ENCODE measurements around the gene PTPN2. TPM values are rescaled to one million over a fixed set of nuclear protein-coding genes. Genes with fewer than 3 reads are reported as not detected.

The PTPN2 gene
- total and polyA plus RNA-seq, 2 of the 4 experiments (the other 2 are of a cell fraction), result 13.2 to 30.6 TPM

DNA sequence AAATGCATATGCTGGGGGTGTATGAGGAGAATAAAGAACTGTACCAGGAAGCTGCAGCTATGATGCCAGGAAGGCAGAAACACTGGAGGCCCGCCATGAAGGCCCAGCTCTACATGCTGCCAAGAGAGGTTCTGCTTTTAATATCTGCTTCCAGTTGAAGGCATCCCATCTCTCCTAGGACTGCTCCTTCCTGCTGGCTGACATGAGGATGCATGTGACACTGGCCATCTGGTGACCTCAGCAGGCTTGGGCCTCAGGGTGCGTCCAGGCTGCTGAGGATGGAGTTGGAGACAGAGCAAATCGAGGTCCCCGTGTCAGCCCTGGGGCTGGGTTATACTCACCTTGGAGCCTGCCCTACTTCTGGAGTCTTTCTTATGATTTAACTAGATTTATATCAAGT is 132.1 kb downstream of the PTPN2 start:
- H3K9me1 ChIP-seq (ENCODE audit: insufficient read depth, low read length), result peaks cover 4% of the 10 kb centered on the region; the same call in 1 of the 2 replicates
- no peak overlapping the region for H2BK5ac ChIP-seq (ENCODE audit: low read depth, low read length, poor library complexity, severe bottlenecking)
- no CpG with 5 or more reads among the region's 4 CpGs for WGBS, 2 experiments (ENCODE audit: extremely low coverage in 2 of 2, insufficient read length in 1 of 2)
- dilution Hi-C loops (cut with HindIII; ENCODE audit: low sequenced_read_pairs, unreplicated experiment), result no loop called here
- H3K36me3 ChIP-seq (ENCODE audit: control insufficient read depth, insufficient read depth, low read length), result no peaks in the 10 kb centered on the region
- in situ Hi-C loops (cut with MboI; ENCODE audit: low sequenced_read_pairs), result loop anchor here (25.0 kb wide), 1 partner anchor 885 kb away; no protein-coding TSS in a partner anchor
- TF ChIP-seq, protein P1, sequence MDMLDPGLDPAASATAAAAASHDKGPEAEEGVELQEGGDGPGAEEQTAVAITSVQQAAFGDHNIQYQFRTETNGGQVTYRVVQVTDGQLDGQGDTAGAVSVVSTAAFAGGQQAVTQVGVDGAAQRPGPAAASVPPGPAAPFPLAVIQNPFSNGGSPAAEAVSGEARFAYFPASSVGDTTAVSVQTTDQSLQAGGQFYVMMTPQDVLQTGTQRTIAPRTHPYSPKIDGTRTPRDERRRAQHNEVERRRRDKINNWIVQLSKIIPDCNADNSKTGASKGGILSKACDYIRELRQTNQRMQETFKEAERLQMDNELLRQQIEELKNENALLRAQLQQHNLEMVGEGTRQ (IDR thresholded peaks at IDR 0.05; ENCODE audit: low read depth, low read length), result no peak
- TF ChIP-seq RAD21 (IDR thresholded peaks at IDR 0.05; ENCODE audit: low read length) (no peak), MAFK (IDR thresholded peaks at IDR 0.05; ENCODE audit: low read depth, low read length) (no peak), MAZ (IDR thresholded peaks at IDR 0.05; ENCODE audit: borderline replicate concordance, low read depth, low read length) (no peak), CEBPB (IDR thresholded peaks at IDR 0.05; ENCODE audit: low read depth, low read length) (no peak), BHLHE40 (IDR thresholded peaks at IDR 0.05; ENCODE audit: low read depth, low read length) (no peak), POLR2A (IDR thresholded peaks at IDR 0.05; ENCODE audit: low read depth, low read length) (no peak), SMC3 (IDR thresholded peaks at IDR 0.05; ENCODE audit: low read depth, low read length) (no peak), CHD1 (IDR thresholded peaks at IDR 0.05; ENCODE audit: low read depth, low read length) (no peak), RCOR1 (IDR thresholded peaks at IDR 0.05; ENCODE audit: insufficient replicate concordance, low read length) (no peak), RFX5 (IDR thresholded peaks at IDR 0.05; ENCODE audit: low read depth, low read length) (no peak), NFE2L2 (IDR thresholded peaks at IDR 0.05; ENCODE audit: low read depth, low read length) (no peak)
- TF ChIP-seq, protein P2, sequence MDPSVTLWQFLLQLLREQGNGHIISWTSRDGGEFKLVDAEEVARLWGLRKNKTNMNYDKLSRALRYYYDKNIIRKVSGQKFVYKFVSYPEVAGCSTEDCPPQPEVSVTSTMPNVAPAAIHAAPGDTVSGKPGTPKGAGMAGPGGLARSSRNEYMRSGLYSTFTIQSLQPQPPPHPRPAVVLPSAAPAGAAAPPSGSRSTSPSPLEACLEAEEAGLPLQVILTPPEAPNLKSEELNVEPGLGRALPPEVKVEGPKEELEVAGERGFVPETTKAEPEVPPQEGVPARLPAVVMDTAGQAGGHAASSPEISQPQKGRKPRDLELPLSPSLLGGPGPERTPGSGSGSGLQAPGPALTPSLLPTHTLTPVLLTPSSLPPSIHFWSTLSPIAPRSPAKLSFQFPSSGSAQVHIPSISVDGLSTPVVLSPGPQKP (IDR thresholded peaks at IDR 0.05; ENCODE audit: borderline replicate concordance, low read depth, low read length), result no peak
- TF ChIP-seq, protein P3, sequence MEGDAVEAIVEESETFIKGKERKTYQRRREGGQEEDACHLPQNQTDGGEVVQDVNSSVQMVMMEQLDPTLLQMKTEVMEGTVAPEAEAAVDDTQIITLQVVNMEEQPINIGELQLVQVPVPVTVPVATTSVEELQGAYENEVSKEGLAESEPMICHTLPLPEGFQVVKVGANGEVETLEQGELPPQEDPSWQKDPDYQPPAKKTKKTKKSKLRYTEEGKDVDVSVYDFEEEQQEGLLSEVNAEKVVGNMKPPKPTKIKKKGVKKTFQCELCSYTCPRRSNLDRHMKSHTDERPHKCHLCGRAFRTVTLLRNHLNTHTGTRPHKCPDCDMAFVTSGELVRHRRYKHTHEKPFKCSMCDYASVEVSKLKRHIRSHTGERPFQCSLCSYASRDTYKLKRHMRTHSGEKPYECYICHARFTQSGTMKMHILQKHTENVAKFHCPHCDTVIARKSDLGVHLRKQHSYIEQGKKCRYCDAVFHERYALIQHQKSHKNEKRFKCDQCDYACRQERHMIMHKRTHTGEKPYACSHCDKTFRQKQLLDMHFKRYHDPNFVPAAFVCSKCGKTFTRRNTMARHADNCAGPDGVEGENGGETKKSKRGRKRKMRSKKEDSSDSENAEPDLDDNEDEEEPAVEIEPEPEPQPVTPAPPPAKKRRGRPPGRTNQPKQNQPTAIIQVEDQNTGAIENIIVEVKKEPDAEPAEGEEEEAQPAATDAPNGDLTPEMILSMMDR (conservative IDR thresholded peaks at IDR 0.05; ENCODE audit: low read depth, low read length), result no peak
- H3K4me3 ChIP-seq (ENCODE audit: insufficient read depth, low read depth, low read length), result no peak overlapping the region
- POLR2A ChIA-PET (ENCODE audit: unreplicated experiment), result no interaction called here
- H3K79me1 ChIP-seq (ENCODE audit: low read depth in 1 of 2, low read length in 2 of 2), result no peaks in the 10 kb centered on the region
- no peak overlapping the region for H2AK9ac ChIP-seq (replicated peaks; ENCODE audit: low read depth, low read length, poor library complexity)
- CTCF ChIA-PET, result no interaction called here
- no peak for DNase-seq
- H3K27me3 ChIP-seq (ENCODE audit: control insufficient read depth, insufficient read depth, low read length), result no peaks in the 10 kb centered on the region
- BruUV-seq (replicated peaks), result no TSS peak
- H3K18ac ChIP-seq (ENCODE audit: low read depth, low read length), result no peak overlapping the region
- no peak overlapping the region for H3K9ac ChIP-seq (ENCODE audit: low read depth, low read length)
- H3K4me1 ChIP-seq (ENCODE audit: control insufficient read depth, insufficient read depth, low read length), result peaks cover 7% of the 10 kb centered on the region
- ATAC-seq (ENCODE audit: low read depth), result no peak
- H3K27ac ChIP-seq (ENCODE audit: insufficient read depth, low read length), result no peak overlapping the region
- H3K9me3 ChIP-seq (ENCODE audit: control insufficient read depth, insufficient read depth, low read length), result no peaks in the 10 kb centered on the region
- H3K56ac ChIP-seq (ENCODE audit: extremely low read depth, insufficient read depth, low read length), result no peak overlapping the region
- no peak overlapping the region for H3K14ac ChIP-seq (replicated peaks; ENCODE audit: low read depth, low read length)
- no peak overlapping the region; the same call in 1 of the 2 replicates for H2AK5ac ChIP-seq (ENCODE audit: low read depth, low read length)
- H3K4ac ChIP-seq (ENCODE audit: low read depth, low read length), result no peak overlapping the region
- no peak overlapping the region for H3K4me2 ChIP-seq (ENCODE audit: low read depth, low read length)
- no peak overlapping the region for H4K8ac ChIP-seq (ENCODE audit: low read depth in 2 of 2, low read length in 2 of 2)
- H4K91ac ChIP-seq (ENCODE audit: insufficient read depth, low read depth, low read length), result no peak overlapping the region
- no peak overlapping the region for H2BK15ac ChIP-seq (ENCODE audit: low read depth, low read length)
- H2BK120ac ChIP-seq (ENCODE audit: low read depth, low read length), result no peak overlapping the region
- intact Hi-C loops (cut with micrococcal nuclease), result no loop called here
- no peak overlapping the region for H3K23ac ChIP-seq (ENCODE audit: low read depth, low read length)
- H2BK20ac ChIP-seq (ENCODE audit: low read depth, low read length), result no peak overlapping the region
- no peak overlapping the region for H4K5ac ChIP-seq (ENCODE audit: low read depth, low read length)
- no peak overlapping the region for H2AFZ ChIP-seq (replicated peaks; ENCODE audit: low read length, poor library complexity)
- H4K20me1 ChIP-seq (ENCODE audit: insufficient read depth, low read length), result no peaks in the 10 kb centered on the region
